Measurements from ENCODE around the gene ANGEL1. TPM values are rescaled to one million over a fixed set of nuclear protein-coding genes. Genes with fewer than 3 reads are reported as not detected.
A peak's percentile ranks its signal among the peaks of the same experiment; 100 is the strongest.

The ANGEL1 gene
- polyA plus RNA-seq, 1 of the 3 experiments (the other 2 are of a cell fraction), result 14.1 TPM

- Histone ChIP-seq H3K9me2 (no peaks in the 10 kb centered on the region), H3F3A (replicated peaks; ENCODE audit: insufficient read depth) (peaks cover 2% of the 10 kb centered on the region), H3K4me3 (ENCODE audit: low read depth in 2 of 2, low read length in 1 of 2) (peak overlapping the region; percentile 79 to 92), H3K4me1 (ENCODE audit: control insufficient read depth in 1 of 2, insufficient read depth in 2 of 2, low read depth in 1 of 2, low read length in 1 of 2) (peaks cover 0 to 25% of the 10 kb centered on the region in 2 experiments; a peak in 1 of 4 replicates), H3K9ac (peak overlapping the region; percentile 55), H4K20me1 (ENCODE audit: insufficient read depth) (no peaks in the 10 kb centered on the region), H3K79me2 (ENCODE audit: insufficient read depth) (no peaks in the 10 kb centered on the region), H3K27ac (ENCODE audit: low read depth in 2 of 2, low read length in 1 of 2) (peak overlapping the region in 1 of 2 experiments; percentile 79; a peak in 2 of 4 replicates), H2AFZ (ENCODE audit: low read depth) (peak overlapping the region; percentile 93), H3K4me2 (peak overlapping the region; percentile 98), H3K27me3 (ENCODE audit: insufficient read depth) (no peaks in the 10 kb centered on the region), H3K36me3 (replicated peaks in 1 of 2; ENCODE audit: control insufficient read depth in 1 of 2, insufficient read depth in 2 of 2, low read length in 1 of 2) (no peaks in the 10 kb centered on the region), H3K9me3 (no peaks in the 10 kb centered on the region)
- WGBS (ENCODE audit: low lambda C conversion rate), result 4% methylated on average over 11 of the region's 54 CpGs
- ChIA-PET CTCF (interaction anchor here (2.0 to 3.6 kb wide), 2 partner anchors 23 to 52 kb away, joined by 9 to 18 read pairs; no protein-coding TSS in a partner anchor), POLR2A (no interaction called here)
- TF ChIP-seq POLR2AphosphoS5 (IDR thresholded peaks at IDR 0.05; ENCODE audit: low read depth, low read length) (no peak), RFX5 (IDR thresholded peaks at IDR 0.05; ENCODE audit: low read length) (no peak), FOSL2 (IDR thresholded peaks at IDR 0.05; ENCODE audit: borderline replicate concordance, low read depth) (no peak)
- no peak for DNase-seq
Measured at GRCh38 chr14:76761960-76762410, 50.7 kb downstream of the ANGEL1 start.

DNA sequence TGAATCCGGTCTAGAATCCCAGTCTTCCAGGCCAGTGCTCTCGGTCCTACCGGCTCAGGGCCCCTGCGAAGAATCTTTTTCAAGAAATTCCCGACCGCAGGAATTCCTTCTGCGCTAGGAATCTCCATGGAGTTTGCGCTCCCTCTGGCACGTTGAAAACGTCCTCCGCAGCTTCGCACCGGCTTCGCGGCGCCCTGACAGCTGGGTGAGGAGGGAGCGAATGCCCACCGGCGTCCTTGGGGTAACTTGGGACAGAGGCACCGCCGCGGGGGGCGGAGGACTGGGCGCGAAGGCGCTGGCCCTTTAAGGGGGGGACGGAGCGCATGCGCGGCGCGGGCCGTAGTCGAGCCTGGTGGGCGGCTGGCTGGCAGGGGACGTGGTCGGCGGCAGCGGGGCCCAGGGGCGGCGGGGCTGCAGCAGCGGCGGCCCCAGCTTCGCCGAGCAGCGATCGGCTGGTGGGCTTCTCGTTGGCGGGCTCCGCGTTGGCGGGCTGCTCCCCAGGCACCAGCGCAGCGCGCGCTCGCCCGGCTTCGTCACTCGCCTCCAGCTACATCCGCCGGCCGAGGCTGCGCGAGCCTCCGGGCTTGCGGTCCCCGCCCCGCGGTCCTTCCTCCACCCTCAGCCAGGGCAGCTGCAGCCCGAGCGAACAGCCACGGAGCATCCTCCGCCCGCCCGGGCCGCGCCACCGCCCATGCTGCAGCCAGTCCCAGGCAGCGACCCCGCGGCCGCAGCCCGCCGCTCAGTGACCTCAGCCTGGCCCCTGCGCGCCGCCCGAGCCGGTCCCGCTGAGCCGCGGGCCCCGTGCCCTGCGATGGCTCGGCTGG is 51.3 kb downstream of the ANGEL1 start, which contains the start of gene VASH1:
VASH1 (plus strand) TSS at position 333 of the 824 bp plus-strand sequence. CDS start 1,354 bp downstream, outside the sequence.
- POLR2A ChIA-PET, result no interaction called here

GRCh38 chr14:76760331-76761135 is 52.1 kb downstream of the ANGEL1 start:
- H3K27me3 ChIP-seq (ENCODE audit: insufficient read depth), result no peaks in the 10 kb centered on the region
- no peaks in the 10 kb centered on the region for H3K9me2 ChIP-seq
- peak overlapping the region; percentile 93 for H2AFZ ChIP-seq (ENCODE audit: low read depth)
- H3F3A ChIP-seq (replicated peaks; ENCODE audit: insufficient read depth), result peaks cover 2% of the 10 kb centered on the region
- H3K4me3 ChIP-seq (ENCODE audit: low read depth in 2 of 2, low read length in 1 of 2), result peak overlapping the region; percentile 79 to 92
- no peak overlapping the region; a peak in 1 of 4 replicates for H3K27ac ChIP-seq (ENCODE audit: low read depth in 2 of 2, low read length in 1 of 2)
- H4K20me1 ChIP-seq (ENCODE audit: insufficient read depth), result no peaks in the 10 kb centered on the region
- H3K9me3 ChIP-seq, result no peaks in the 10 kb centered on the region
- H3K9ac ChIP-seq, result peak overlapping the region; percentile 55; the same call in 1 of the 2 replicates
- no peaks in the 10 kb centered on the region for H3K36me3 ChIP-seq (replicated peaks in 1 of 2; ENCODE audit: control insufficient read depth in 1 of 2, insufficient read depth in 2 of 2, low read length in 1 of 2)
- ChIA-PET POLR2A (no interaction called here), CTCF (interaction anchor here (1.2 to 3.6 kb wide), 4 partner anchors 24 to 62 kb away, joined by 3 to 18 read pairs (median 6); no protein-coding TSS in a partner anchor)
- peak overlapping the region; percentile 98 for H3K4me2 ChIP-seq
- DNase-seq, result peak; percentile 3
- H3K4me1 ChIP-seq (ENCODE audit: control insufficient read depth in 1 of 2, insufficient read depth in 2 of 2, low read depth in 1 of 2, low read length in 1 of 2), result peaks cover 0 to 27% of the 10 kb centered on the region in 2 experiments; a peak in 1 of 4 replicates
- H3K79me2 ChIP-seq (ENCODE audit: insufficient read depth), result no peaks in the 10 kb centered on the region
- WGBS (ENCODE audit: low lambda C conversion rate), result 81% methylated on average over 26 of the region's 26 CpGs
- no peak for TF ChIP-seq NFIC (IDR thresholded peaks at IDR 0.05; ENCODE audit: borderline replicate concordance)
- no peak for TF ChIP-seq SMC3 (IDR thresholded peaks at IDR 0.05; ENCODE audit: low read depth, low read length)
- no peak for TF ChIP-seq REST (IDR thresholded peaks at IDR 0.05; ENCODE audit: low read depth, low read length)
- TF ChIP-seq SIN3A (IDR thresholded peaks at IDR 0.05; ENCODE audit: borderline replicate concordance, low read depth, low read length), result no peak
- no peak for TF ChIP-seq EZH2phosphoT487 (IDR thresholded peaks at IDR 0.05; ENCODE audit: borderline replicate concordance, low read depth)
- TF ChIP-seq GABPA (IDR thresholded peaks at IDR 0.05; ENCODE audit: low read depth), result no peak

More for the DNA sequence above, 51.3 kb downstream of the ANGEL1 start, which contains the start of gene VASH1:
- peak within 1 kb of the TSS; percentile 79 to 92 for H3K4me3 ChIP-seq (ENCODE audit: low read depth in 2 of 2, low read length in 1 of 2)
- H3K27me3 ChIP-seq (ENCODE audit: insufficient read depth), result no peaks in the 10 kb centered on the region
- peak within 1 kb of the TSS; percentile 98 for H3K4me2 ChIP-seq
- H3K36me3 ChIP-seq (replicated peaks in 1 of 2; ENCODE audit: control insufficient read depth in 1 of 2, insufficient read depth in 2 of 2, low read length in 1 of 2), result no peaks in the 10 kb centered on the region
- H3K9me3 ChIP-seq, result no peaks in the 10 kb centered on the region
- peak within 1 kb of the TSS; percentile 55 for H3K9ac ChIP-seq
- 2% methylated on average over 25 of the region's 96 CpGs for WGBS (ENCODE audit: low lambda C conversion rate)
- DNase-seq, result peak; percentile 97
- H3K27ac ChIP-seq (ENCODE audit: low read depth in 2 of 2, low read length in 1 of 2), result peak within 1 kb of the TSS in 1 of 2 experiments; percentile 79; a peak in 2 of 4 replicates
- no peaks in the 10 kb centered on the region for H3K79me2 ChIP-seq (ENCODE audit: insufficient read depth)
- H3K4me1 ChIP-seq (ENCODE audit: control insufficient read depth in 1 of 2, insufficient read depth in 2 of 2, low read depth in 1 of 2, low read length in 1 of 2), result peaks cover 0 to 25% of the 10 kb centered on the region in 2 experiments; a peak in 1 of 4 replicates
- H3F3A ChIP-seq (replicated peaks; ENCODE audit: insufficient read depth), result peaks cover 2% of the 10 kb centered on the region
- CTCF ChIA-PET, result interaction anchor here (0.6 to 3.6 kb wide), 4 partner anchors 23 to 63 kb away, joined by 3 to 18 read pairs (median 6); partner anchors contain the start of gene ANGEL1
- H4K20me1 ChIP-seq (ENCODE audit: insufficient read depth), result no peaks in the 10 kb centered on the region
- H2AFZ ChIP-seq (ENCODE audit: low read depth), result peak within 1 kb of the TSS; percentile 93
- no peaks in the 10 kb centered on the region for H3K9me2 ChIP-seq
- peak; percentile 85 for TF ChIP-seq NRF1 (IDR thresholded peaks at IDR 0.05; ENCODE audit: low read depth, low read length)
- no peak for TF ChIP-seq POLR2AphosphoS5 (IDR thresholded peaks at IDR 0.05; ENCODE audit: low read depth, low read length)
- TF ChIP-seq FOSL2 (IDR thresholded peaks at IDR 0.05; ENCODE audit: borderline replicate concordance, low read depth), result no peak
- no peak for TF ChIP-seq EP300 (IDR thresholded peaks at IDR 0.05; ENCODE audit: borderline replicate concordance in 1 of 2, low read depth in 1 of 2, low read length in 1 of 2)
- no peak for TF ChIP-seq EZH2phosphoT487 (IDR thresholded peaks at IDR 0.05; ENCODE audit: borderline replicate concordance, low read depth)

Data from SK-N-SH (cell line).